ENCODE data around the gene CCDC200.

DNA sequence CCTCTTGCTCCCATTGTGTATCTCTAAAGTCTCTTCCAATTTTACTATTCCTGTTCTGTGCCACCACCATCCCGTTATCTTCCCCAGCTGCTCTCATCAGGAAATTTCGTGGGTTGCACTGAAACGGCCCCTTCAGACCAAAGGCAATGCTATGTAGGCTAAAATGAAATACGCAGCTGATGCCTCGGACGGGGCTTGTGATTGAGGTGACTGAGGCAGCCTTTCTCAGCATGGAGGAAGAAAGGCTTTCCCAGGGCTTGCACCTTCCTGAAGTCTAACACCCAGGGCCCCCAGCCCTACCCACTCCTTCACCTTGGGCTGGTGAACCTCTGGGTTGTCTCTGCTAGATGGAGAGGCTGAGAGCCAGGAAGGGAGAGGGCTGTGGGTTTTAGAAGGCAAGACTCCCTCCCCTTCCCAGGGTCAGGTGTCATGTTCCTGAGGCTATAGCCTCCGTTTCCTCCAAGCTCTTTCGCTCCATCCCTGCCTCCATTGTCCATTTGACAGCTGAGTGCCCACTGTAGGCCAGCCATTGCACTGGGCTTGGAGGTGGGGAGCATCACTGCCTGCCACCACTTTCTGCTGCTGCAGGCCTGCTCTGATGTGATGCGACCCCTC lies 7.8 kb downstream of the CCDC200 start:
- no peak for TF ChIP-seq MAX (IDR thresholded peaks at IDR 0.05)
- no peak for TF ChIP-seq NKX3-1 (CRISPR knock-in tag; IDR thresholded peaks at IDR 0.05)
- no peak for TF ChIP-seq ELF1 (CRISPR knock-in tag; IDR thresholded peaks at IDR 0.05)
- no peak for TF ChIP-seq RAD51 (IDR thresholded peaks at IDR 0.05; ENCODE audit: borderline replicate concordance)
- no peak for TF ChIP-seq ZFP91 (CRISPR knock-in tag; IDR thresholded peaks at IDR 0.05; ENCODE audit: borderline replicate concordance)
- TF ChIP-seq POLR2AphosphoS5 (IDR thresholded peaks at IDR 0.05; ENCODE audit: low read depth, low read length): 0 out of 2 replicates have a peak, but pooled peaks have one; percentile 22
- no peak for TF ChIP-seq SP4 (CRISPR knock-in tag; IDR thresholded peaks at IDR 0.05)

Data from HepG2 (cell line).